GM18909 (cell line): ENCODE data around the gene GPC5.
"Not testable (repeated sequence)": the region's sequence is repeated elsewhere in the genome, so short reads cannot be mapped to it uniquely, and the experiment has no call there.

Source experiments
- ATAC-seq: cut with Tn5 transposase; IDR thresholded peaks from one replicate; pipeline ENCODE4 v1.9.1; 2021; ENCODE audit warnings: mild to moderate bottlenecking; ENCODE audit not compliant: unreplicated experiment, poor library complexity

The GPC5 gene

DNA sequence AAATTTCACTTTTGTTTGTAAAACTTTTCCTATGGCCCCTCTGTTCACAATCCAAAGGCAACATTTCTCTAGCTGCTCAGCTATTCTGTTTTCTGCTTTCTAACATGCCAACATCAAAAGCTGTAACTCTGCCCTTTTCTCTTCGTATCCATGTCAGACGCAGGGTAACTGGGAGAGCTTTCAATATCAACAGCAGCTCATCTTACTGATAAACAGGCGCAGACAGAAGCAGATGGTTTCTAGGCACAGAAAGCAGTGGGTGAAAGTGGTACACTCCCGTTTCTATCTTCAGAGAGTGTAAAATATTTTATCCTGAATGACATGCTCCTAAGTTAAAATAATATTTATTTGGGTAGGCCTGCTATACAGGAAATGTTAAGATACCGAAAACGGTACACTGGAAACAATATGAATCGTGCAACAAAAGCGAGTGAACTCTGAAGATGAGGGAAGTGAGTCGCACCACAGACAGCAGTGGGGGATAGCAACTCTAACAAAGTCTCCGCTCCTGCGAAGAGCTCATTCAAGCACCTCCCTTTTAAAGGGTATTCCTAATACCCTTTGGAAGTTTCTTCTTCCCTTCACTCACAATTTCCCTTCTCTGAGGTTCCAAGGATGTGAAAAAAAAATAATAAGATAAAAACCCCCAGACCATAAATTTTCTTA is 798.3 kb downstream of the GPC5 start:
- ATAC-seq = no peak

DNA sequence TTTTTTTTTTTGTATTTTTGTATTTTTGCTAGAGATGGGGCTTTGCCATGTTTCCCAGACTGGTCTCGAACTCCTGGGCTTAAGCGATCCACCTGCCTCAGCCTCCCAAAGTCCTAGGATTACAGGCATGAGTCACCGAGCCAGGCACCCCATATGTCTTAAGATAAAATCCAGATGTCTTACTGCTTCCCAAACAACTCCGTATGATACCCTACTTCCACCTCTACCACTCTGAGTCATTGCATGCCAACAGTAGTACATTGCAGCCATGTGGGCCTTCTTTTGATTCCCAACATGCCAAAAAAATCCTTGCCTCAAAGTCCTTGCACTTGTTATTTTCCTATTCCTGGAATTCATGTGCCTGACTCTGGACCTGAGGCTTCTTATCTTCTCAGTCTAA is 799.2 kb downstream of the GPC5 start:
- ATAC-seq = no peak

DNA sequence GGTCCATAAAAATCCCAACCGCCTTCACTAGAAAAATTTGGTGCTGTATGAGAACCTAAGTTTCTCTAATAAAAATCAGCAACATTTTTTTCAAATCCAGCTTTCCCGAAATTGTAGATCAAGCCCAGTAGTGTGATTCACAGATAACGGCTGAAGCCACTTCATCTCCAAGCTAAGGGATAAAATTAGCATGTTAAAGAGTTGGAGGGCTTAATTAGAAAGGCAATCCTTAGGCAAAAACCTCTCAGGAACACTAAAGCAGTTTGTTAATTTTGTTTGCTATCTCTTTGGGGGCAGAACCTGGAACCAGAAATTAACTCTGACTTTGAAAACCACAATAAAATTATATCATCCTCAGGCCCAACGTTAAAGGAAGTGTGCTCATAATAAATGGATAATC is 820.2 kb downstream of the GPC5 start:
- ATAC-seq = no peak

DNA sequence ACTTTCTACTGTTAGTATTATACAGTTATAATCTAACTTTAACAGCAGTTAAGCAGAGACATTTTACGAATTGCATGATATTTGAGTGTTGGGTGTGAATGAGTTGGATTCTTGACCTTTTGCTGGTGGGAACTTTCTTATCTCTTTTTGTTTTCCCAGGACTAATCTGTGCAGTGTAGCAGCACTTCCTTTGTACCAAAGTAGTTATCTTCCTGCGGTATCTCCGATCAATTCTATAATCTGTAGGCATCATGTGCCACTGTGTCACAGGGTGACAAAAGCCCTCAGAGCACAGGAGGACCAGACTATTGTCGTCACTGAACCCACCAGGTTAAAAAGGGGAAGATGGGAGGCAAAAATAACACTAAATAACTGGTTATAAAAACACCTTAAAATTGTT is 823.5 kb downstream of the GPC5 start:
- ATAC-seq = no peak

DNA sequence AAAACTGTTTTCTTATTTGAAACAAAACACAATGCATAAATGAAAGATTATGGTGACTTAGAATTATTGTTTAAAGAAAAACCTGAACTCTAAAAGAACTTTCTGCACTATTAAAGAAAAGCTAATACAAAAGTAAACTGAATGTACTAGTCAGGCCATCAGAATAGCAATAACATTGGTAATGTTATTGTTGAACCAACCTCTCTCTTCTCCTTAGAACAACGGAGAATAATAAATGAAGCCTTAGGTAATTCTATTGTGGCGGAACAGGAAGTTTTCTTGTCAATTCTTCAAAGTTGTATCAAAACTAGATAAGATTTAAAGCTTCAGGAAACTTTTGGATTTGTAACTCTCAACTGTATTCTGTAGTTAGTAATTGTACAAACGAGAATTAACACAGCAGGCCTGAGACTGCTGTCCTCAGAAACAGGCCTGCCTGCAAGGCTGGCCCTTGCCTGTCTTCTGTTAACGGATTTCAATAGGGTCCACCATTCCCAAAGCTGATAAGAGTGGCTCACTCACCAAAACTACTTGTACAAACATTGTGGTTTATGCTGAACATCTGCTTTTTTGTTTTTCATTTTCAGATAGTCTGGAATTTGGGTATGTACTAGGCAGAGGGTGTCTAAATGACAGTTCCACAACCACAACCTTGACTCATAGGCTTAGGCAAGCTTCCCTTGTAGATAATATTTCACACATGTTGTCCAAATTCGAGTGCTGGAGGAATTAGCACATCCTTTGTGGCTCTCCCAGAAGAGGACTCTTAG is 825.8 kb downstream of the GPC5 start:
- no peak for ATAC-seq

DNA sequence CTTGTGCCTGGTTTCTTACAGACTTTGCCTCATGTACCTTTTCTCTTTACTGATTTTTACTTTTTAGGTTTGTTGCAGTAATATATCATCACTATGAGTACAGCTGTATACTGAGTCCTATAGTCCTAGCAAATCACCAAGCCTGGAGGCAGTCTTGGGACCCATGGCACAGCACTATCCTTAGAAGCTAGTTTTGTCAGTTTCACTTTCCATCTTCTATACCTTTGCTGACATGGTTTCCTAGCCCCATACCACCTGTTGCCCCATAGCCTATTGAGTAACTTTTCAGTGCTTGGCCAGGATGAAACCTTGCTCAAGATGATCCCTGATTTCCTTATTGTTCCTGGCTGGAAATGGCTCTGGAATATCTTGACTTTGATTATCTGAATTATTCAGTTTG is 826.4 kb downstream of the GPC5 start:
- no peak for ATAC-seq

DNA sequence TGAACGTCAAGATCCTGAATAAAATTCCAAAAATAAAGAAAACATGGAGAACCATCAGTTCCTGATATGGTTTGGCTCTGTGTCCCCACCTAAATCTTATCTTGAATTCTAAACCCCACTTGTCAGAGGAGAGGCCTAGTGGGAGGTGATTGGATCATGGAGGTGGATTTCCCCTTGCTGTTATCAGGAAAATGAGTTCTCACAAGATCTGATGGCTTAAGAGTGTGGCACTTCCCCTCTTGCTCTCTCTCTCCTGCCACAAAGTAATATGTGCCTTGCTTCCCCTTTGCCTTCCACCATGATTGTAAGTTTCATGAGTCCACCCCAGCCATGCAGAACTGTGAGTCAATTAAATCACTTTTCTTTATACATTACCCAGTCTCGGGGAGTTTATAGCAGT is 827.4 kb downstream of the GPC5 start:
- ATAC-seq = no peak

DNA sequence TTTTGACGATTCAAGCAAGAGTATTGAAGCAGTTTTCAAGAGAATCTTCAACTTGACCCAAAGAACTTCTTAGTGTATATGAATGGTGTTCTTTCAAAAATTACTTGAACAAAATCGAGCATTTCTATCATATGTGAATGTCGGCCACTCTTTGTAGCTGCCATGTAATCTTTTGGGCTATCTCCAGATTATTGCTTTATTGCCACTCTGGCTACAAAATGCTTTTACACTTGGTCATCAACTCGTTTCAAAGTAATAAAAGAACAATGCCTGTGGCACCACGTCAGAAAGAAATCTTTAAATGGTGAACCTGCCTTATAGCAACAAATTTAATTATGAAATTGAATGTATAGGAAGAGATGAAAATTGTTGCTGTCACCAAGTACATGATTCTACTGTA is 834.5 kb downstream of the GPC5 start:
- ATAC-seq = no peak

DNA sequence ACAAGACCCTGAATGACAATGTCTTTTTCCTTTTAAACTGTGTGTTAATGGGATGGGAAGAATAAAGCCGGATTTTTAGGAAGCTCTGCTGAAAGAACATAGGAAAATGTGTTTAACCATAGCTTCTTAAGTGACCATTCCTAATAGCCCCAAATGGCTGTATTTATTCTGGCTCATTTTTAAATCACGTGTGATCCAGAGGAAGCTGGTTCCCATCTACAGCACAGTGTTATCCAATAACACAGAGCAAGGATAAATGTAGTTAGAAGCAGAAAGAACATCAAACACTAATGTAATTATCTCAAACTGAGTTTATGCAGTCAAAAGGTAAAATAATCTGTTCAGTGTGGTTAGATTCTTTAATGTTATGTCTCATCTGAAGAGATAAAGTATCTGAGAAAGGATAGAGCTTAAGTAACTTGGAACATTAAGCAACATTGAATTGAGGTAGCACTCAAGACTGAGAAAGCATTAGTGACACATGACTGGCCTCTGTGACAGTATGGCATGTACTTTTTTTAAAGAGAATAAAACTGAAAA is 853.3 kb downstream of the GPC5 start:
- no peak for ATAC-seq

DNA sequence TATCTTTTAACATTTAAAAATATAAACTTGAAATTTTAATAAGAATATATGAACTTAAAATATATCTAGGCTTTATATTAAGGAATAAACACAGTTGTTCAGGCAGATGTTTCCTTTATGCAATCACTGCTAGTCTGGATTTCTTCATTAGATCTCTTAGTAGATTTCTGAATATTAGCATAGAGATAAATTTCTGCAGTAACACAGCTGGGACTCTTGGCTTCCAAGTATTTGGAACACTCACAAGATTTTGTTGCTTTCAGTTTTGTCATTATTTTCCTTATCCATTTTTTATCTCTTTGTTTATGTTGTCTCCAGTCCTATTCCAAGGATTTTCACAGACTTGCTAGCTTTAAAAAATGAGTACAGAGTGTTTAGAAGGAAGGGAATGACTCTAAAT is 857.1 kb downstream of the GPC5 start:
- ATAC-seq = no peak

DNA sequence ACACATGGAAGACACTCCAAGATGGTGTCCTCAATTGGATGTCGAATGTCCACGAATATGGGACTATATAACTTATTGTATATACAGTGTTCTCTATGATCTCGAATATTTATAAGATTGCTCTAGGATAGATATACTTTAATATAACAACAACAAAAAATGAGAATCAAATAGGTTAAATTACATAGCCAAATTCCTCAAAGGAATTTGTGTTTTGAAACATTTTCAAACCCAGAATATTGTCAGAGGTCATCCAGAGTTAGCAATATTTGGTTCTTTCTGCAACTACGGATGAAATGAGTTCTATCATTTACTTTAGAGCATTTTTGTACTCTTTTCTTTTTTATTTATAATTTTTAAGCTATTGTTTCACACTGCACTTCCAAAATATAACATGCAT is 857.8 kb downstream of the GPC5 start:
- no peak for ATAC-seq

DNA sequence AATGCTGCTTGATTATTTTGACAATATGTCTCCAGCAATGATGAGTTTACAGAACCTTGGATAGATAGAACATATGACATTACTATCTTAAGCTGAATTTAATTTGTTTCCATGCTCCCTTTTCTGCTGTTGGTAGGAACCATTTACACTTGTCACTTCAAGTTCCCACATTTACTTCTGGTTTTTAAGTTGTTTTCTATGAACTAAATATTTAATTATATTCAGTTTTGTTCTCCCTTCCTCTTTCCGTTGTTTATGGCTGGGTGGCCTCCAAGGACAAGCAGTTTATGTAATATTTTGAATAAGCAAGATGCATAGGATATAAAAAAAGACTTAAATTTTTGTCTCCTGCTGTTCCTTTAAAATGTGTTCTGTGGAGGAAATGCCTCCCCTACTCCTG is 860.6 kb downstream of the GPC5 start:
- no peak for ATAC-seq

DNA sequence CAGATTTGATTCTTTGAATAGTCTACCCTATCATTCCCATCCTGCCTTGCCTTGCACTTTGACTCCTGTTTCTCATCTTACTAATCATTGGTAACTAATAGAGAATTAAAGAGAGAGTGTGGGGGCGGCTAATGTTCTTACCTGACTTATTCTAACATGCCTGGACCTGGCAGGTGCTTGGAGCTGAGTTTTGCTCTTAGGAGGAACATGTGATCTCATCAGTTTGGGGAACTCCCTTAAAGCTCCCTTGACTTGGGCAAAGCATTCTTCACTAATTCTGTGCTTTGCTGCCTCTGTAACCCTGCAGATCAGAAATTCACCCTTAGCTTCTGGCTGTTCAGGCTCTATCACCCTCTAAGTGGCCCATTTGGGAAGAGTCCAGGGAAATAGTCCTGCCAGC is 861.1 kb downstream of the GPC5 start:
- ATAC-seq = no peak

DNA sequence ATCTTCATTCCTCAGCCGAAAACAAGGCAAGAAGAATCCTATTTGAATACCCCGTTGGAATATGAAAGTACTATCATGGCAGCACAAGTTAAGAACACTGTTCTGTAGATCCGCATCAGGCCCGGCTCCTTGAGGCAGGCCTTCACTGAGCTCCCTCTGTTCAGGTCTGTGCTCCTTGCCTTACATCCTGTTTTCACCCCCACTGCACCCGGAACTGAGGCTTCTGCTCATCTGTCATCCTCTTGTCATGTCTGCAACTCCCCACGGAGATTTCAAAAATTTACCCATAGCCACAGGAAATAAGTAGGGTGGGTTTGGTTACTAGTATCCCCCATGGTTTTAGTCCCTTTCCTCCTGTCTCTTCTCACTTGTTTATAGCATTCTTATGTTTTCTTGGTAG is 861.9 kb downstream of the GPC5 start:
- ATAC-seq = no peak

DNA sequence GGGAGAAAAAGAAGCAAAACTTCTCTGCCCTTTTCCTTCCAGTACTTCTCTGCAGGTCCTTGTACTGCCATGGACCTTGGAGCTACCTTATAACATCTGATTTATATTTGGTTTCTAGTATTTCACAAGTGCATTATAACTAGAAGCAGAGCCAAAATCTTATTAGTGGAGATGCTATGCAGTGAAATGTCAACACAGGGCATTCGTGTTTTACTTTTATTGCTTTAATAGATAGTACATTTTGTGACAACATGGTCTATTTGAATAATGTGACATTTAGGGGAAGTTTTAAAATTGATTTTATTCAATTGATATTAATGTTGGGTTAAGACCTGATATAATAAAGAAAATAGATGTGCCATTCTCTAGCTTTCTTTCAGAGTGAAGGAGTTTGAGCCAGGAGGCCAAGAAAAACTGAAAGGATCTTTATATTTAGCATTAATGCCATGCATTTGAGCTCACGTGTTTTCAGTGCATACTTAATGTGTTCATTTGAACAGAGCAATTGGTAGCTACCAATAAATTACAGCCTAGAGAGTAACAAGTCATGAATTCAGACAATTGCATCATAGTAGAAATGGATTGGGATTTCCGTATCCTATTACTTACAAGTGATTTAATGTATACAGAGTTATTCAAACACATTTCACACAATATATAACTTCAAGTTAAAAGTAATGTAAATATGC is 863.8 kb downstream of the GPC5 start:
- ATAC-seq = no peak

DNA sequence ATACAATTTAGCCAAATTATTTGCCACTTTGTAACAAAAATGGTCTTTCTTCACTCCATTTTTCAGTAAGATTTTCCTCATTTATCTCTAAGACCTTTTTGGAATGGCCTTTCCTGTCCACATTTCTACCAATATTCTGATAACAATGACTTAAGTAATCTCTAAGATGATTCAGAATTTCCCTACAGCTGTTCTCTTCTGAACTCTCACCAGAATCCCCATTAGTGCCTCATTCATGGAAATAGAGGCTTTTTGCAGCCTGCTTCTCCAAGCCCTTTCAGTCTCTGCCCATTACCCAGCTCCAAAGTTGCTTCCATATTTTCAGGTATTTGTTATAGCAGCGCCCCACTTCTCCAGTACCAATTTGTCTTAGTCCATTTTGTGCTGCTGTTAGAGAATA is 867.0 kb downstream of the GPC5 start:
- ATAC-seq = no peak

DNA sequence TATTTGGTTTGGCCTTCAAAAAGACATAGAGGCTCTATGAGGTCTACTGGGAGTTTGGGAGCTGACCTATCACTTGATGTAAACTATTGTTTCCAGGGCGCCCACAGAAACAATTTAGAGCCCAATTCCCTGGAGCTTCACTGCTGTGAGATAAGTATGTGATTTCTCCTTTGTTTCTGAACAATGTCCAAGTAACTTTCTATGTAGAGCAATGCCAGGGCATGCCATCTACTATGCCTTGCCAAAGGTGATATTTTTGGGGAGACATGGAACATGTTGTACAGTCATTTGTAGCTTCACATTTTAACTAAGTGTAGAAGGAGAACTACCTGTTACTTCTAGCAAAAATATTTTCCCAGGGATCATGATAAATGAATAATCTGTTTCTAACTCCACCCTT is 872.6 kb downstream of the GPC5 start:
- no peak for ATAC-seq

DNA sequence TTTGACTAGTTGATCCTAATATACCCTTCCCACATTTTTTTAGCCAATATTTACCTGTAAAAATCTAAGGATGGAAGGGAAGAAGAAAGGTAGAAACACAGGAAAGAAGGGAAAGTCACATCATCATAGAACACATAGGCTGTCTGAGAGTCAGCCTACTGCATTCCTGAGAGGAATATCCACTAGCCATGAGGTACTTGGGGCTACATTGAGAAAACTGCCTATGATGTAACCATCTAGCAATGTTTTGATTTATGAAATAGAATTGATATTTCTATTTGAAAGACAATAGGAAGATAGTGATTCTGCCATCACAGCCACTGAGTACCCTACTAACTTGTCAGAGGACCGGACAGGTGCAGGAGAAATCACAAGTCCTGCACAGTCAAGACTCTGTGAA is 873.8 kb downstream of the GPC5 start:
- no peak for ATAC-seq

DNA sequence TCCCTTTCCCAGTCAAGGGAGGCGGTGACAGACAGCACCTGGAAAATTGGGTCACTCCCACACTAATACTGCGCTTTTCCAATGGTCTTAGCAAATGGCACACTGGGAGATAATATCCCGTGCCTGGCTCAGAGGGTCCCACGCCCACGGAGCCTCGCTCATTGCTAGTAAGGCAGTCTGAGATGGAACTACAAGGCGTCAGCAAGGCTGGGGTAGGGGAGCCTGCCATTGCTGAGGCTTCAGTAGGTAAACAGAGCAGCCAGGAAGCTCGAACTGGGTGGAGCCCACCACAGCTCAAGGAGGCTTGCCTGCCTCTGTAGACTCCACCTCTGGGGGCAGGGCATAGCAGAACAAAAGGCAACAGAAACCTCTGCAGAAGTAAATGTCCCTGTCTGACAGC is 882.6 kb downstream of the GPC5 start:
- not testable (repeated sequence) for ATAC-seq

DNA sequence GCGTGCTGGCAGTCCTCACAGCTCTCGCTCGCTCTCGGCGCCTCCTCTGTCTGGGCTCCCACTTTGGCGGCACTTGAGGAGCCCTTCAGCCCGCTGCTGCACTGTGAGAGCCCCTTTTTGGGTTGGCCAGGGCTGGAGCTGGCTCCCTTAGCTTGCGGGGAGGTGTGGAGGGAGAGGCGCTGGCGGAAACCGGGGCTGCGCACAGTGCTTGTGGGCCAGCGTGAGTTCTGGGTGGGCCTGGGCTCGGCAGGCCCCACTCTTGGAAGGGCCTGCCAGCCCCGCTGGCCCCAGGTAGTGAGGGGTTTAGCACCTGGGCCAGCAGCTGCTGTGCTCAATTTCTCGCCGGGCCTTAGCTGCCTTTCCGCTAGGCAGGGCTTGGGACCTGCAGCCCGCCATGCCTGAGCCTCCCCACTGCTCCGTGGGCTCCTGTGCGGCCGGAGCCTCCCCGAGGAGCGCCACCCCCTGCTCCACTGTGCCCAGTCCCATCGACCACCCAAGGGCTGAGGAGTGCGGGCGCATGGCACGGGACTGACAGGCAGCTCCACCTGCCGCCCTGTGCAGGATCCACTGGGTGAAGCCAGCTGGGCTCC is 892.4 kb downstream of the GPC5 start:
- ATAC-seq = not testable (repeated sequence)

DNA sequence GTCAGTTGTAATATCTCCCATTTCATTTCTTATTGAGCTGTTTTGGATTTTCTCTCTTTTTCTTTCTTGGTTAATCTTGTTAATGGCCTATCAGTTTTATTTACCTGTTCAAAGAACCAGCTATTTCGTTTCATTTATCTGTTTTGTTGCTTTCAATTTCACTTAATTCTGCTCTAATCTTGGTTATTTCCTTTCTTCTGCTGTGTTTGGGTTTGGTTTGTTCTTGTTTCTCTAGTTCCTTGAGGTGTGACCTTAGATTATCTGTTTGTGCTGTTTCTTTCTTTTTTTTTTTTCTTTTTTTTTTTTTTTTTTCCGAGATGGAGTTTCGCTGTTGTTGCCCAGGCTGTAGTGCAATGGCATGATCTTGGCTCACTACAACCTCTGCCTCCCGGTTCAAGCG is 896.1 kb downstream of the GPC5 start:
- ATAC-seq = not testable (repeated sequence)
